ENCODE results near the gene CLINT1. TPM values are rescaled to one million over a fixed set of nuclear protein-coding genes. Genes with fewer than 3 reads are reported as not detected.

Gene CLINT1
- total RNA-seq, 3 donors from 2014 or later: 86.5 to 157 (median 89.5) TPM

GRCh38 chr5:157821405-157821804 lies 37.5 kb downstream of the CLINT1 start:
- no peaks in the 10 kb centered on the region for H3K9me3 ChIP-seq
- no peak overlapping the region for H3K4me3 ChIP-seq
- TF ChIP-seq POLR2AphosphoS5 (IDR thresholded peaks at IDR 0.05) (no peak), POLR2A (IDR thresholded peaks at IDR 0.05) (no peak), CTCF (IDR thresholded peaks at IDR 0.05) (no peak)
- no peaks in the 10 kb centered on the region for H3K36me3 ChIP-seq
- DNase-seq (ENCODE audit: low spot score in 2 of 2): no peak
- no peak overlapping the region for H3K27ac ChIP-seq
- H3K27me3 ChIP-seq: no peaks in the 10 kb centered on the region
- H3K4me1 ChIP-seq: peaks cover 0 to 21% of the 10 kb centered on the region in 2 donors
- intact Hi-C loops (cut with DNase I; ENCODE audit: low total_unique reads): no loop called here

DNA sequence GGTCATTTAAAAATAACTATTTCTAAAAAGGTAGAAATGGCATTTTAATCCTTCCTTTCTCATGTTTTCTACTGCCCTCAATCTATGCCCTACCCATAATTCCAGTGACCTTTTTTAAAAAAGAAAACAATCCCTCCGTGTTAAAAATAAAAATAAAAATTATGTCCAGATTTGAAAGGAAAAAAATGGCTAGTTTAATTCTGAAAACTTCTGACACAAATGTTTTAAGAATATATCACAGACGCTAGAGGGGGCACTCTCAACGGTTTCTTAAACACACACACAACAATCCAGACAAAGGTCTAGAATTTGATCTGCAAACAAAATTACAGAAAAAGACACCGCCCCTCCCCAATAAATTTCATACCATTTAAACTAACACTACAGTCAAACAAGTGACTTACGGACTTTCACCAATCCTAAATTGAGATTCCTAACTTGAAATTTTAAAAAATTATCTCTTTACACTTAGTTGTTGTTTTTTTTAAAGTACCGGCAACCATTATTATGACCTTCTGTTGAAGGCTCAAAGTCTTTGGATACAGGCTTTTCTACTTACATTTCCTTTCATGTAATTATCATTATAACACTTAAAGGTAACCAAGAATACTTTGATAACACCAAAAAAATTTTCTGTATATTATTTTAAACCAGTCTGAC lies 38.2 kb downstream of the CLINT1 start:
- Histone ChIP-seq H3K27ac (peak overlapping the region; percentile 21 to 70), H3K27me3 (no peaks in the 10 kb centered on the region), H3K4me3 (no peak overlapping the region), H3K9me3 (no peaks in the 10 kb centered on the region), H3K36me3 (no peaks in the 10 kb centered on the region), H3K4me1 (peaks cover 0 to 21% of the 10 kb centered on the region in 2 donors)
- intact Hi-C loops (cut with DNase I; ENCODE audit: low total_unique reads): no loop called here
- peak; percentile 27 to 43 (median 41) for TF ChIP-seq CTCF (IDR thresholded peaks at IDR 0.05)
- no peak for TF ChIP-seq POLR2AphosphoS5 (IDR thresholded peaks at IDR 0.05)
- no peak for DNase-seq (ENCODE audit: low spot score in 2 of 2)

DNA sequence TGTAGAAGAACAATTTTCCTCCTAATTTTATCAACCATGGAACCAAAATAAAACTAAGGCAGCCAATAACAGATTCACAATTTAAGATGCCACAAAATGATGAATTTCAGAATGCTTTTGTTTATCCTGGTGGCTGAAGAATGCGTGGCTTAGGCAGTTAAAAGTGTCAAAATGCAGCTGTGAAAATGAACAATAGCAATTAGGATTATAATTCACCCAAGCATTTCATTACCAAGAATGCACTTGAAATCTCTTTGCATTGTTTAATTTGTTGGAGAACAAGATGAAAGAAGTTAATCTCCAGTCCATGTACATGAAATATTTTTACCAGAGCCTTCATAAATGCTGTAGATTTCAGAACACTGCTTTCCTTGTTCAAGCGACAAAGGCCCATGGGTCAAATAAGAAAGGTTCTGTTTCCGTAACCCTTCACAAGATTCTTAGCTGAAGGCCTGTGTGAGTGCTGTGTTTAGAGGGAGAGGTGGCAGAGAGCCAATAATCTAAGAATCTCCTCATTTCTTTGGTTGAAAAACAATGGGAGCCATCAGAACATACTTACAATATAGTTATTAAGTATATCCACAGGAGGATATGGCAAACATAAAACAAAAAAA lies 39.3 kb downstream of the CLINT1 start:
- no peaks in the 10 kb centered on the region for H3K36me3 ChIP-seq
- H3K4me1 ChIP-seq: peaks cover 0 to 16% of the 10 kb centered on the region in 2 donors
- H3K9me3 ChIP-seq: no peaks in the 10 kb centered on the region
- H3K27me3 ChIP-seq: no peaks in the 10 kb centered on the region
- DNase-seq (ENCODE audit: low spot score in 2 of 2): no peak
- no peak overlapping the region for H3K4me3 ChIP-seq
- intact Hi-C loops (cut with DNase I; ENCODE audit: low total_unique reads): no loop called here
- peak overlapping the region; percentile 21 to 70 for H3K27ac ChIP-seq
- TF ChIP-seq POLR2AphosphoS5 (IDR thresholded peaks at IDR 0.05) (no peak), CTCF (IDR thresholded peaks at IDR 0.05) (no peak), POLR2A (IDR thresholded peaks at IDR 0.05) (no peak)

- intact Hi-C loops (cut with DNase I; ENCODE audit: low total_unique reads): no loop called here
- Histone ChIP-seq H3K27ac (no peak overlapping the region), H3K36me3 (peaks cover 7% of the 10 kb centered on the region), H3K4me3 (no peak overlapping the region), H3K27me3 (no peaks in the 10 kb centered on the region), H3K4me1 (peaks cover 0 to 16% of the 10 kb centered on the region in 2 donors), H3K9me3 (no peaks in the 10 kb centered on the region)
- DNase-seq (ENCODE audit: low spot score in 2 of 2): no peak
- TF ChIP-seq POLR2AphosphoS5 (IDR thresholded peaks at IDR 0.05) (no peak), POLR2A (IDR thresholded peaks at IDR 0.05) (no peak), CTCF (IDR thresholded peaks at IDR 0.05) (no peak)
These were observed 40.6 kb downstream of the CLINT1 start for GRCh38 chr5:157818368-157818767.

DNA sequence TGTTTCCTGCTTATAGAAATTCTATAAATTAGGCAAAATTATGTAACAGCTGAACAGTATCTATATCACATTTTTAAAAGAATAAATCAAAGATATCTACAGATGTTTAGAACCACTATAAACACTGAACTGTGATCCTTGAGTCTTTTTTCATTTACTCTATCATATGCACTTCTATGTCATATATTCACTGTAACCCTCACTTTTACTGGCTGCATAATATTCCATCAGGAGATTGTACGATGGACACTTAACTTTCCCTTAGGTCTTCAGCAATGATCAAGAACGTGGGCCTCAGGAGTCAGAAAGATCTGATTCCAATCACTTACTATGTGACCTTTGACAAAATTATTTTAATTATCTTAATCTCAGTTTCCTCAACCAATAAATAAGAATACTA lies 41.0 kb downstream of the CLINT1 start:
- no peak overlapping the region for H3K27ac ChIP-seq
- intact Hi-C loops (cut with DNase I; ENCODE audit: low total_unique reads): no loop called here

More for the DNA sequence above, 41.0 kb downstream of the CLINT1 start:
- no peak for TF ChIP-seq POLR2A (IDR thresholded peaks at IDR 0.05)
- no peak for TF ChIP-seq CTCF (IDR thresholded peaks at IDR 0.05)
- TF ChIP-seq POLR2AphosphoS5 (IDR thresholded peaks at IDR 0.05): no peak
- Histone ChIP-seq H3K9me3 (no peaks in the 10 kb centered on the region), H3K36me3 (peaks cover 9% of the 10 kb centered on the region), H3K4me3 (no peak overlapping the region), H3K27me3 (no peaks in the 10 kb centered on the region), H3K4me1 (peaks cover 0 to 16% of the 10 kb centered on the region in 2 donors)
- DNase-seq (ENCODE audit: low spot score in 2 of 2): no peak

Data from breast epithelium (tissue), 4 donors.